Mesothelial cell of epicardium (in vitro differentiated cells): ENCODE measurements around the gene KRT3. TPM values are rescaled to one million over a fixed set of nuclear protein-coding genes. Genes with fewer than 3 reads are reported as not detected.
"Not testable (repeated sequence)": the region's sequence is repeated elsewhere in the genome, so short reads cannot be mapped to it uniquely, and the experiment has no call there.

Experiments
- DNase-seq, 2 experiments: peaks; one replicate each; pipeline ENCODE4 v3.0.0; 2021; ENCODE audit warnings: low spot score in 2 of 2; ENCODE audit not compliant: unreplicated experiment in 2 of 2
- H3K27ac Mint-ChIP-seq: 2 replicates; pipeline ENCODE4 v1.8.0; 2021; ENCODE audit warnings: mixed read lengths
- H3K27me3 Mint-ChIP-seq: 2 replicates; pipeline ENCODE4 v1.8.0; 2021; ENCODE audit warnings: low read depth, mixed read lengths
- H3K36me3 Mint-ChIP-seq: 2 replicates; pipeline ENCODE4 v1.8.0; 2021; ENCODE audit warnings: mixed read lengths
- H3K4me1 Mint-ChIP-seq: 2 replicates; pipeline ENCODE4 v1.8.0; 2021; ENCODE audit warnings: mixed read lengths
- H3K4me3 Mint-ChIP-seq: 2 replicates; pipeline ENCODE4 v1.8.0; 2021; ENCODE audit warnings: mild to moderate bottlenecking, moderate library complexity, mixed read lengths
- H3K9me3 Mint-ChIP-seq: 2 replicates; pipeline ENCODE4 v1.8.0; 2021; ENCODE audit warnings: mixed read lengths
- CTCF ChIP-seq: fragments of 200-600 bp; sonication (generic); IDR thresholded peaks from one replicate; pipeline ENCODE4 v1.5.0; 2021; ENCODE audit warnings: antibody characterized with exemption; ENCODE audit not compliant: unreplicated experiment
- total RNA-seq: library from RNA; stranded (reverse); gene quantifications from 3 replicates; pipeline ENCODE4 v1.2.1, GENCODE V29; 2021

KRT3 gene
- total RNA-seq, 1 donor from 2014 or later: 0.78 TPM

GRCh38 chr12:52766351-52767019 lies 29.4 kb downstream of the KRT3 start:
- H3K36me3 Mint-ChIP-seq: no peaks in the 10 kb centered on the region
- H3K4me3 Mint-ChIP-seq: no peak overlapping the region
- no peaks in the 10 kb centered on the region for H3K4me1 Mint-ChIP-seq
- peaks cover 57% of the 10 kb centered on the region for H3K27me3 Mint-ChIP-seq
- H3K9me3 Mint-ChIP-seq: no peaks in the 10 kb centered on the region
- no peak overlapping the region for H3K27ac Mint-ChIP-seq
- DNase-seq: no peak
- TF ChIP-seq CTCF: no peak

GRCh38 chr12:52765702-52766101 lies 30.2 kb downstream of the KRT3 start:
- no peaks in the 10 kb centered on the region for H3K36me3 Mint-ChIP-seq
- peaks cover 50% of the 10 kb centered on the region for H3K27me3 Mint-ChIP-seq
- DNase-seq: no peak
- no peak overlapping the region for H3K4me3 Mint-ChIP-seq
- TF ChIP-seq CTCF: no peak
- H3K27ac Mint-ChIP-seq: no peak overlapping the region
- peaks cover 3% of the 10 kb centered on the region for H3K9me3 Mint-ChIP-seq
- H3K4me1 Mint-ChIP-seq: no peaks in the 10 kb centered on the region

- Mint-ChIP-seq H3K36me3 (no peaks in the 10 kb centered on the region), H3K27ac (no peak overlapping the region), H3K27me3 (peaks cover 50% of the 10 kb centered on the region), H3K4me3 (no peak overlapping the region), H3K9me3 (peaks cover 9% of the 10 kb centered on the region), H3K4me1 (no peaks in the 10 kb centered on the region)
- TF ChIP-seq CTCF: no peak
- no peak for DNase-seq
Measured at GRCh38 chr12:52763991-52764390, 31.9 kb downstream of the KRT3 start.

GRCh38 chr12:52763036-52763659 lies 32.8 kb downstream of the KRT3 start:
- no peak for TF ChIP-seq CTCF
- DNase-seq: no peak
- H3K4me1 Mint-ChIP-seq: no peaks in the 10 kb centered on the region
- no peaks in the 10 kb centered on the region for H3K36me3 Mint-ChIP-seq
- H3K9me3 Mint-ChIP-seq: peaks cover 9% of the 10 kb centered on the region
- H3K4me3 Mint-ChIP-seq: no peak overlapping the region
- H3K27ac Mint-ChIP-seq: no peak overlapping the region
- H3K27me3 Mint-ChIP-seq: peaks cover 45% of the 10 kb centered on the region

GRCh38 chr12:52761802-52762201 lies 34.1 kb downstream of the KRT3 start:
- Mint-ChIP-seq H3K27ac (no peak overlapping the region), H3K4me3 (no peak overlapping the region), H3K9me3 (peaks cover 9% of the 10 kb centered on the region), H3K4me1 (no peaks in the 10 kb centered on the region), H3K36me3 (no peaks in the 10 kb centered on the region), H3K27me3 (peaks cover 33% of the 10 kb centered on the region)
- DNase-seq: no peak
- no peak for TF ChIP-seq CTCF

- H3K27ac Mint-ChIP-seq, H3K36me3 Mint-ChIP-seq, H3K4me1 Mint-ChIP-seq, DNase-seq, H3K4me3 Mint-ChIP-seq, H3K9me3 Mint-ChIP-seq: not testable (repeated sequence)
- H3K27me3 Mint-ChIP-seq: peaks cover 29% of the 10 kb centered on the region
Measured at GRCh38 chr12:52761218-52761617, 34.7 kb downstream of the KRT3 start.
